ENCODE measurements around the gene UNC45A.

GRCh38 chr15:90945091-90945490, 10.0 kb downstream of the UNC45A start:
- TF ChIP-seq POLR2A (IDR thresholded peaks at IDR 0.05) (no peak), CTCF (IDR thresholded peaks at IDR 0.05) (no peak)

Measured in ovary (tissue), 3 donors.